Left lung (tissue), 10 donors: Measurements from ENCODE around the gene TBC1D21. TPM values are rescaled to one million over a fixed set of nuclear protein-coding genes. Genes with fewer than 3 reads are reported as not detected.

ENCODE experiments used
- ATAC-seq: fragments of 200-7000 bp; cut with Tn5 transposase; one replicate; pipeline ENCODE4 v1.9.1; 2020; ENCODE audit warnings: moderate library complexity
- DNase-seq, 4 donors: peaks; one replicate each; pipeline ENCODE4 v3.0.0-alpha.2; 2013 to 2020
- H3K27ac ChIP-seq, 2 donors: fragments of 200-600 bp; sonication (generic) in 1 of 2; one replicate each; pipeline versions ENCODE4 v1.5.0 to v1.8.0; 2020 to 2021
- H3K27me3 ChIP-seq, 2 donors: fragments of 200-600 bp; sonication (generic) in 1 of 2; one replicate each; pipeline versions ENCODE4 v1.5.0 to v1.8.0; 2020 to 2021
- H3K36me3 ChIP-seq, 2 donors: fragments of 200-600 bp; sonication (generic) in 1 of 2; one replicate each; pipeline versions ENCODE4 v1.5.0 to v1.8.0; 2020 to 2021
- H3K4me1 ChIP-seq, 2 donors: fragments of 200-600 bp; one replicate each; pipeline ENCODE4 v1.8.0; 2021
- H3K4me3 ChIP-seq, 2 donors: fragments of 200-600 bp; sonication (generic) in 1 of 2; one replicate each; pipeline versions ENCODE4 v1.5.0 to v1.8.0; 2020 to 2021; ENCODE audit warnings: mild to moderate bottlenecking in 1 of 2
- H3K9me3 ChIP-seq, 2 donors: fragments of 200-600 bp; sonication (generic) in 1 of 2; one replicate each; pipeline versions ENCODE4 v1.5.0 to v1.8.0; 2020 to 2021
- intact Hi-C, 2 donors: fragments of 100-400 bp; cut with DNase I; formaldehyde crosslinking; loops; one replicate each; pipeline versions ENCODE4 v1.11.2 to v1.14.2; 2022
- polyA plus RNA-seq, 6 donors: library from polyadenylated mRNA; unstranded; fragments of 120-200 nt; gene quantifications; one replicate each; pipeline ENCODE4 v1.2.1, GENCODE V29; 2013; ENCODE audit not compliant: insufficient read length in 6 of 6
- total RNA-seq, 2 donors: library from RNA; stranded (reverse); fragmentation: NEBNext Ultra II Directional; extraction: Animal tissue kit (Norgen Biotek cat#: 25700); gene quantifications; one replicate each; pipeline ENCODE4 v1.2.1, GENCODE V29; 2021
- TF ChIP-seq, protein P1 (sequence below), 2 donors: fragments of 200-600 bp; sonication (generic) in 1 of 2; IDR thresholded peaks; one replicate each; pipeline versions ENCODE4 v1.5.0 to v1.8.0; 2021; ENCODE audit warnings: antibody characterized with exemption in 2 of 2
- donor health status: DM: no; HTN: yes; CAD: no.
- donor health status: DM: no; HTN: no; CAD: no.

Gene TBC1D21
- total and polyA plus RNA-seq, 8 donors: not detected

DNA sequence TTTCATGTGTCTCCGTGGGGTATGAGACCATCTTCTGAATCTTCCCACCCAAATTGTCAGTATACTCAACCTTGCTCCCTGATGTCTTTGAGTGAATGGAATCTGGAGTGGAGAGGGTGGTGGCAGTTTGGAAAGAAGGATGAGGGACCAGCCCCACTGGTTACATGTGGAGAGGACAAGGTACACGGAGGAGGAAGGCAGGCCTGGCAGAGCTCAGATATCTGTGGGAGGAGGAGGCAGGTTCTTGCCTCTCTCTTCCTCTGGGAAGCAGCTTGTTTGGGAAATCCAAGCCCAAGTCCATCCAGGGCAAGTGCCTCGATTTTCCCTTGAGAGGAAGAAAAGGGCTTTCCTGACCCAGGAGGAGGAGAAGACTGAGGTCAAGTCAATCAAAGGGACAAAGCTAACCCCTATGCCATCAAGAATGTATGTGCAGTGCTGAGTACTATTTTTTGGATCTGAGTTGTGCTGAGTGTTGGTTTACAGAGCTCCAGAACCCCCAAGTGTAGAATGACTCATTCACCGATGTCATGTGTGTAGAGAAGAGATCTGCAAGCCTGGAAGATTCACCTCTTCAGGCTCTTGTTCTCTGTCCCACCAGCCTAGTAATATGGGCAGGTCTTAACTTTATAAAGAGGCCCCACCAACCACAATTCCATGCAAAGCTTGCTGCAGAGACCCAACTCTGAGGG, 33.1 kb downstream of the TBC1D21 start:
- Histone ChIP-seq H3K4me3 (no peak overlapping the region), H3K9me3 (no peaks in the 10 kb centered on the region), H3K36me3 (no peaks in the 10 kb centered on the region), H3K27me3 (peaks cover 0 to 8% of the 10 kb centered on the region in 2 donors), H3K4me1 (peaks cover 0 to 4% of the 10 kb centered on the region in 2 donors), H3K27ac (no peak overlapping the region)
- intact Hi-C loops: no loop called here
- DNase-seq: no peak
- ATAC-seq: no peak
- TF ChIP-seq, protein P1, sequence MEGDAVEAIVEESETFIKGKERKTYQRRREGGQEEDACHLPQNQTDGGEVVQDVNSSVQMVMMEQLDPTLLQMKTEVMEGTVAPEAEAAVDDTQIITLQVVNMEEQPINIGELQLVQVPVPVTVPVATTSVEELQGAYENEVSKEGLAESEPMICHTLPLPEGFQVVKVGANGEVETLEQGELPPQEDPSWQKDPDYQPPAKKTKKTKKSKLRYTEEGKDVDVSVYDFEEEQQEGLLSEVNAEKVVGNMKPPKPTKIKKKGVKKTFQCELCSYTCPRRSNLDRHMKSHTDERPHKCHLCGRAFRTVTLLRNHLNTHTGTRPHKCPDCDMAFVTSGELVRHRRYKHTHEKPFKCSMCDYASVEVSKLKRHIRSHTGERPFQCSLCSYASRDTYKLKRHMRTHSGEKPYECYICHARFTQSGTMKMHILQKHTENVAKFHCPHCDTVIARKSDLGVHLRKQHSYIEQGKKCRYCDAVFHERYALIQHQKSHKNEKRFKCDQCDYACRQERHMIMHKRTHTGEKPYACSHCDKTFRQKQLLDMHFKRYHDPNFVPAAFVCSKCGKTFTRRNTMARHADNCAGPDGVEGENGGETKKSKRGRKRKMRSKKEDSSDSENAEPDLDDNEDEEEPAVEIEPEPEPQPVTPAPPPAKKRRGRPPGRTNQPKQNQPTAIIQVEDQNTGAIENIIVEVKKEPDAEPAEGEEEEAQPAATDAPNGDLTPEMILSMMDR (IDR thresholded peaks at IDR 0.05): no peak

DNA sequence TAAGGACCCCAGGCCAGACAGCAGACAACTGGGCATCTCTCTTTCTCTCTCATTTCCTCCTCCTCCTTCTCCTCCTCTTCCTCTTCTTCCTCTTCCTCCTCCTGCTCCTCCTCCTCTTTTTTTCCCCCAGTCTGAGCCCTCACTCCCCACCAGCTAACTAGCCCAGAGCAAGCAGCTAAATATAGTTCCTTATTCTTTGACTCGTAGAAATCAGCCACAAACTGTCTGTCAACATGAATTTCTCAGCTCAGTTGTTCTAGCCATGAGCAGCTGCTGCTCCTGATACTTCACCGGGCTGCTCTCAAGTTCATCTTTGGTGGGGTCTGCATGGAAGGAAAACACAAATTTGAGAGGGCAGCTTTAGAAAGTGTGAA, 33.7 kb downstream of the TBC1D21 start:
- Histone ChIP-seq H3K36me3 (no peaks in the 10 kb centered on the region), H3K4me3 (no peak overlapping the region), H3K27me3 (peaks cover 0 to 8% of the 10 kb centered on the region in 2 donors), H3K27ac (no peak overlapping the region), H3K9me3 (no peaks in the 10 kb centered on the region), H3K4me1 (peaks cover 0 to 4% of the 10 kb centered on the region in 2 donors)
- intact Hi-C loops: no loop called here
- TF ChIP-seq, protein P1 (IDR thresholded peaks at IDR 0.05): no peak
- DNase-seq (no peak), ATAC-seq (no peak)

DNA sequence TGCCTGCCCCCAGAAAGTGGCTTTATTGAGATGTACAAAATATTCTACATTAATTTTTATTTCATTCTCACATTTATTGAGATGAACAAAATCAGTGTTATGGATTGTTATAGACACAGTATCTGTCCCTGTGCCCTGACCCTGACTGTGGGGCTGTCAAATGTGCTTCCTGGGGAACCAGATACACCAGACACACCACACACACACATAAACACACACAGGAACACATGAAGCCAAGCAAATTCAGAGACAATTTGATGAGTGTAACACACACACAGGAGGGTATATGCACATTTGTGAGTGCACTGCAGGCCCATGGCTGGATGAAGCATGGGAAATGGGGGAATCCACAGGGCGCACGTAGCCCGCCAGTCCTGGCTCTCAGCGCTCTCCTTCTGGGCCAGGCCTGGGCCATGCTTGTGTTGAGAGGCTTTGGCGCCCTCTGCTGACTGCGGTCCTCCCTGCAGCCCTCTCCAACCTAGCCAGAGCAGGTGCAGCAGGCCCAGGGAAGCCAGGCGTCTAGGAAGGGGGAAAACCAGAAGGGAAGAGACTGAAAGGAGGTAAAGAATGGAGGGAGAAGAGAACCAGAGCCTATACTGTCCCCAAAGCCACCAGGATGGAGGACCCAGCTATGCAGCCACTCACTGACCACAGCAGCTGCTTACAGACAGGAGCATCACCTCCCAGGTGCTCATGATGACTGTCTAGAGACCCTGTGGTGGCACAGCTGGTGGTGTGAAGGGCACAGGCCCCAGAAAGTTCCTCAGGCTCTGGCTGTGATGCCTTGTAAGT, 34.9 kb downstream of the TBC1D21 start:
- H3K4me3 ChIP-seq: no peak overlapping the region
- H3K27me3 ChIP-seq: peaks cover 0 to 8% of the 10 kb centered on the region in 2 donors
- peaks cover 0 to 4% of the 10 kb centered on the region in 2 donors for H3K4me1 ChIP-seq
- peak in 3 of 4 donors; percentile 80 to 94 (median 87) for DNase-seq
- TF ChIP-seq, protein P1 (IDR thresholded peaks at IDR 0.05): peak; percentile 92 to 93
- no peaks in the 10 kb centered on the region for H3K36me3 ChIP-seq
- no peaks in the 10 kb centered on the region for H3K9me3 ChIP-seq
- intact Hi-C loops: no loop called here
- ATAC-seq: peak; percentile 99
- no peak overlapping the region for H3K27ac ChIP-seq

DNA sequence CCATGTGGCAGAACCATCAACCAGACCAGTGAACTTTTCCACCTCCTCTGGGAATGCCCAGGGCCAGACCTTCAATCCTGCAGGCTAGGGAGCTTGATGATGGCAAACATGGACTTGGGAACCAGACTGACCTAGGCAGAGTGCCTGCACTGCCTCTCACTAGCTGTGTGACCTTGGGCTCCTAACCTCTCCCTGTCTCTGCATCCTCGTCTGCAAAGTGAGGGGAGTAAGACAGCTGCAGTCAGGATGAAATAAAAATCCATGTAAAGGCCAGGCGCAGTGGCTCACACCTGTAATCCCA, 35.4 kb downstream of the TBC1D21 start:
- ATAC-seq: no peak
- H3K4me1 ChIP-seq: peaks cover 0 to 4% of the 10 kb centered on the region in 2 donors
- intact Hi-C loops: no loop called here
- H3K27me3 ChIP-seq: peaks cover 0 to 8% of the 10 kb centered on the region in 2 donors
- H3K36me3 ChIP-seq: no peaks in the 10 kb centered on the region
- no peak overlapping the region for H3K4me3 ChIP-seq
- no peaks in the 10 kb centered on the region for H3K9me3 ChIP-seq
- no peak overlapping the region for H3K27ac ChIP-seq
- DNase-seq: no peak
- TF ChIP-seq, protein P1 (IDR thresholded peaks at IDR 0.05): no peak

DNA sequence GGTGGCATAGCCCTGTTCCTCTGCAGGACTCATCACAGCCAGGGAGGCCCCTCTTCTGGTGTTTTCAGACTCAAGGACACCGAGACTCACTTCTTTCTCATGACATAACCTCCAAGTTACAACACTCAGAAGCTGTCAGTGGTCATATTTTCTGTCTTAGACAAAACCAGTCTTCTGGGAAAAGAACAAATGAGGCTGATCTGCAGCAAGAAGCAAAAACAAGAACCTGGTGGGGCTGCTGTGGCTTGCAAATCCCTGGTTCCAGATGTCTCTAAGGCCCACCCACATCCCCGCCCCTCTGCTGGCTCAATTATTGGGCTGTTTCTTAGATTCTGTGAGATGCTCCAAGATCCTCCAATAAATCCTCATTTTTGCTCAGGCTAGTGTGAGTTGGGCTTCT, 36.3 kb downstream of the TBC1D21 start:
- Histone ChIP-seq H3K4me3 (no peak overlapping the region), H3K27ac (no peak overlapping the region), H3K9me3 (no peaks in the 10 kb centered on the region), H3K36me3 (no peaks in the 10 kb centered on the region), H3K4me1 (peaks cover 0 to 10% of the 10 kb centered on the region in 2 donors), H3K27me3 (peaks cover 0 to 8% of the 10 kb centered on the region in 2 donors)
- intact Hi-C loops: no loop called here
- ATAC-seq (no peak), DNase-seq (no peak)
- TF ChIP-seq, protein P1 (IDR thresholded peaks at IDR 0.05): no peak
